Neural progenitor cell (in vitro differentiated cells): ENCODE data around the gene MDC1.
A peak's percentile ranks its signal among the peaks of the same experiment; 100 is the strongest.

ENCODE experiments used
- CTCF ChIP-seq: fragments of 200-600 bp; sonication (generic); IDR thresholded peaks from 2 replicates; pipeline ENCODE4 v1.5.1; 2017; ENCODE audit warnings: antibody characterized with exemption, mild to moderate bottlenecking
- EZH2 ChIP-seq: fragments of 200-600 bp; sonication (generic); IDR thresholded peaks from 2 replicates; pipeline ENCODE4 v1.6.1; 2017; ENCODE audit warnings: antibody characterized with exemption, mild to moderate bottlenecking, moderate library complexity

GRCh38 chr6:30717129-30717844, at the start of gene MDC1:
- TF ChIP-seq CTCF (peak; percentile 34), EZH2 (no peak)
